Measurements from ENCODE around the gene HLA-DOB. TPM values are rescaled to one million over a fixed set of nuclear protein-coding genes. Genes with fewer than 3 reads are reported as not detected.

HLA-DOB gene
- total and polyA plus RNA-seq, 2 donors (not counting 3 experiments of a cell fraction or from before 2014, with no cell fraction given) = 0.46 to 0.54 TPM

DNA sequence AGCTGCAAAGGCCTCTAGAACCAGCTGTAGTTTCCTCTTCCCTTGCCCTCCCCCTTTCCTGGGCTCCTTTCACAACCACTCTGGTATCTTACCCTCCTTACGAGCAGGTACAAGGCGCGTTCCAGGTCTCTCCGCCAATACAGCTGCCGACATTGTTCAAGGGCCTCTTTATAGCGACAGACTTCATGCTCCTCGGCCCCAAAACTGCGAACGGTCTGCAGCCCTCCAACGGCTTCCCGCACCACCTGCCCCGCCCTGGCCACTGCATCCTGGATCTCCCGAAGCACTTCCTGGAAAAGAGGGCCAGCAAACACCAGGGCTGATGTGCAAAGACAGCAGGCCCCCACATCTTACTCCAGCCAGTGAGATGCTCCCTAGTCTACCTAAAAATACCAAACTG is 15.7 kb upstream of the HLA-DOB start:
- Histone ChIP-seq H3K36me3 (ENCODE audit: control insufficient read depth in 2 of 2, extremely low read depth in 1 of 2, insufficient read depth in 2 of 2, low read length in 2 of 2) (peaks cover 5 to 10% of the 10 kb centered on the region in 2 experiments), H3K9me3 (replicated peaks; ENCODE audit: control insufficient read depth, insufficient read depth, low read length) (no peaks in the 10 kb centered on the region), H3K4me2 (ENCODE audit: insufficient read depth, low read length) (no peak overlapping the region), H3K4me1 (ENCODE audit: control insufficient read depth, extremely low read depth, insufficient read depth, low read length) (peaks cover 3% of the 10 kb centered on the region), H3K9ac (replicated peaks; ENCODE audit: extremely low read depth, insufficient read depth, low read length) (no peak overlapping the region), H3K79me2 (ENCODE audit: control insufficient read depth, insufficient read depth, low read length) (peaks cover 4% of the 10 kb centered on the region), H3K9me1 (replicated peaks; ENCODE audit: control insufficient read depth, extremely low read depth, insufficient read depth, low read length) (no peaks in the 10 kb centered on the region), H3K27me3 (ENCODE audit: control insufficient read depth in 2 of 2, insufficient read depth in 2 of 2, low read length in 2 of 2) (no peaks in the 10 kb centered on the region), H4K20me1 (replicated peaks; ENCODE audit: control insufficient read depth, extremely low read depth, insufficient read depth, low read length) (no peaks in the 10 kb centered on the region), H2AFZ (ENCODE audit: low read depth, low read length) (no peak overlapping the region), H3K27ac (ENCODE audit: insufficient read depth, low read depth, low read length) (no peak overlapping the region), H3K4me3 (replicated peaks in 1 of 3; ENCODE audit: insufficient read depth in 1 of 3, low read depth in 1 of 3, low read length in 3 of 3) (no peak overlapping the region)
- dilution Hi-C loops (cut with MboI; ENCODE audit: extremely low pct_ligation_motif_present, low sequenced_read_pairs) (no loop called here), intact Hi-C loops (cut with micrococcal nuclease) (no loop called here)
- no TSS peak for BruUV-seq (replicated peaks)
- ChIA-PET CTCF (interaction anchor here (0.5 to 1.9 kb wide), 4 partner anchors 36 to 1660 kb away, joined by 3 to 7 read pairs (median 5); no protein-coding TSS in a partner anchor), POLR2A (interaction anchor here (0.7 kb wide), 1 partner anchor 139 kb away, joined by 3 read pairs; no protein-coding TSS in a partner anchor)
- TF ChIP-seq, protein P1, sequence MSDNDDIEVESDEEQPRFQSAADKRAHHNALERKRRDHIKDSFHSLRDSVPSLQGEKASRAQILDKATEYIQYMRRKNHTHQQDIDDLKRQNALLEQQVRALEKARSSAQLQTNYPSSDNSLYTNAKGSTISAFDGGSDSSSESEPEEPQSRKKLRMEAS (IDR thresholded peaks at IDR 0.05; ENCODE audit: insufficient read depth, insufficient read length) = no peak
- TF ChIP-seq, protein P2, sequence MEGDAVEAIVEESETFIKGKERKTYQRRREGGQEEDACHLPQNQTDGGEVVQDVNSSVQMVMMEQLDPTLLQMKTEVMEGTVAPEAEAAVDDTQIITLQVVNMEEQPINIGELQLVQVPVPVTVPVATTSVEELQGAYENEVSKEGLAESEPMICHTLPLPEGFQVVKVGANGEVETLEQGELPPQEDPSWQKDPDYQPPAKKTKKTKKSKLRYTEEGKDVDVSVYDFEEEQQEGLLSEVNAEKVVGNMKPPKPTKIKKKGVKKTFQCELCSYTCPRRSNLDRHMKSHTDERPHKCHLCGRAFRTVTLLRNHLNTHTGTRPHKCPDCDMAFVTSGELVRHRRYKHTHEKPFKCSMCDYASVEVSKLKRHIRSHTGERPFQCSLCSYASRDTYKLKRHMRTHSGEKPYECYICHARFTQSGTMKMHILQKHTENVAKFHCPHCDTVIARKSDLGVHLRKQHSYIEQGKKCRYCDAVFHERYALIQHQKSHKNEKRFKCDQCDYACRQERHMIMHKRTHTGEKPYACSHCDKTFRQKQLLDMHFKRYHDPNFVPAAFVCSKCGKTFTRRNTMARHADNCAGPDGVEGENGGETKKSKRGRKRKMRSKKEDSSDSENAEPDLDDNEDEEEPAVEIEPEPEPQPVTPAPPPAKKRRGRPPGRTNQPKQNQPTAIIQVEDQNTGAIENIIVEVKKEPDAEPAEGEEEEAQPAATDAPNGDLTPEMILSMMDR (IDR thresholded peaks at IDR 0.05; ENCODE audit: extremely low read depth in 1 of 2, insufficient read depth in 1 of 2, low read depth in 1 of 2, low read length in 2 of 2) = no peak
- TF ChIP-seq POLR2A (IDR thresholded peaks at IDR 0.05; ENCODE audit: low read depth, low read length) (no peak), JUN (IDR thresholded peaks at IDR 0.05; ENCODE audit: borderline replicate concordance, insufficient read depth, insufficient read length, low read depth) (no peak), FOS (IDR thresholded peaks at IDR 0.05; ENCODE audit: borderline replicate concordance, insufficient read depth, low read length) (no peak), GATA2 (IDR thresholded peaks at IDR 0.05; ENCODE audit: insufficient read depth, insufficient read length, low read depth, low read length) (no peak), MYC (IDR thresholded peaks at IDR 0.05; ENCODE audit: low read depth, low read length) (no peak), POLR2AphosphoS5 (IDR thresholded peaks at IDR 0.05; ENCODE audit: insufficient read depth, low read depth, low read length) (no peak), EZH2 (IDR thresholded peaks at IDR 0.05; ENCODE audit: borderline replicate concordance, low read depth, low read length, severe bottlenecking) (no peak)
- DNase-seq (ENCODE audit: low read depth, low spot score) (no peak), FAIRE-seq (no peak)
